Activated T-cell treated with anti-CD3 and anti-CD28 coated beads for 48 hours (primary cell): ENCODE measurements around the gene UMODL1.
"Not testable (repeated sequence)": the region's sequence is repeated elsewhere in the genome, so short reads cannot be mapped to it uniquely, and the experiment has no call there.

Experiments used
- DNase-seq: peaks from one replicate; pipeline ENCODE4 v3.0.0-alpha.2; 2020; ENCODE audit warnings: low read depth

The UMODL1 gene

GRCh38 chr21:42112857-42113256 lies 41.7 kb downstream of the UMODL1 start:
- DNase-seq, result no peak

- DNase-seq, result no peak
Observed at GRCh38 chr21:42113926-42114409, 42.9 kb downstream of the UMODL1 start.

- DNase-seq, result no peak
Observed at GRCh38 chr21:42114646-42115045, 43.5 kb downstream of the UMODL1 start.

- DNase-seq, result no peak
Observed at GRCh38 chr21:42115136-42115683, 44.1 kb downstream of the UMODL1 start.

GRCh38 chr21:42116551-42116950 lies 45.4 kb downstream of the UMODL1 start:
- DNase-seq, result not testable (repeated sequence)

- peak; percentile 65 for DNase-seq
Observed at GRCh38 chr21:42117229-42117966, 46.3 kb downstream of the UMODL1 start.

- no peak for DNase-seq
Observed at GRCh38 chr21:42117967-42118780, 47.1 kb downstream of the UMODL1 start.

GRCh38 chr21:42118901-42119300 lies 47.8 kb downstream of the UMODL1 start:
- no peak for DNase-seq

GRCh38 chr21:42120101-42120902 lies 49.2 kb downstream of the UMODL1 start:
- DNase-seq, result no peak

GRCh38 chr21:42120903-42121535 lies 49.9 kb downstream of the UMODL1 start:
- DNase-seq, result no peak

GRCh38 chr21:42121794-42122193 lies 50.7 kb downstream of the UMODL1 start:
- no peak for DNase-seq

GRCh38 chr21:42122398-42122797 lies 51.3 kb downstream of the UMODL1 start:
- no peak for DNase-seq

- no peak for DNase-seq
Observed at GRCh38 chr21:42122808-42123207, 51.7 kb downstream of the UMODL1 start.

GRCh38 chr21:42123219-42123908 lies 52.2 kb downstream of the UMODL1 start:
- DNase-seq, result no peak

- no peak for DNase-seq
Observed at GRCh38 chr21:42124081-42124480, 53.0 kb downstream of the UMODL1 start.

- no peak for DNase-seq
Observed at GRCh38 chr21:42124826-42125570, 53.9 kb downstream of the UMODL1 start.

GRCh38 chr21:42125571-42126544 lies 54.7 kb downstream of the UMODL1 start:
- DNase-seq, result no peak

- DNase-seq, result no peak
Observed at GRCh38 chr21:42127164-42128150, 56.3 kb downstream of the UMODL1 start.
